Measurements from ENCODE around the gene ATP5PD. TPM values are rescaled to one million over a fixed set of nuclear protein-coding genes. Genes with fewer than 3 reads are reported as not detected.

Gene ATP5PD
- total and polyA plus RNA-seq, 2 of the 13 experiments (the other 11 are each of a cell fraction or from before 2014, with no cell fraction given), result 158 to 428 TPM

GRCh38 chr17:75088465-75089417, 42.0 kb upstream of the ATP5PD start:
- WGBS (ENCODE audit: low lambda C conversion rate), result 21% methylated on average over 11 of the region's 11 CpGs
- Histone ChIP-seq H3K9ac (ENCODE audit: insufficient read depth, low read depth, low read length) (peak overlapping the region; percentile 75), H3K4me3 (replicated peaks in 1 of 3; ENCODE audit: insufficient read depth in 1 of 3, low read depth in 2 of 3, low read length in 3 of 3) (peak overlapping the region; percentile 57 to 76 (median 68); a peak in 5 of 6 replicates), H3K4me2 (ENCODE audit: low read depth, low read length) (peak overlapping the region; percentile 90), H3K79me2 (ENCODE audit: insufficient read depth, low read length) (no peaks in the 10 kb centered on the region), H3K4me1 (ENCODE audit: insufficient read depth, low read length) (peaks cover 97% of the 10 kb centered on the region), H3K9me3 (ENCODE audit: low read length) (no peaks in the 10 kb centered on the region), H3K36me3 (replicated peaks in 1 of 2; ENCODE audit: control insufficient read depth in 1 of 2, insufficient read depth in 2 of 2, low read length in 2 of 2) (no peaks in the 10 kb centered on the region), H3K27ac (ENCODE audit: extremely low read length, insufficient read depth, low read length) (peak overlapping the region; percentile 5), H2AFZ (ENCODE audit: low read length) (no peak overlapping the region), H4K20me1 (ENCODE audit: insufficient read depth, low read length) (no peaks in the 10 kb centered on the region; the same call in 1 of the 2 replicates), H3K27me3 (ENCODE audit: control insufficient read depth in 1 of 2, insufficient read depth in 2 of 2, low read length in 2 of 2) (peaks cover 0 to 17% of the 10 kb centered on the region in 2 experiments; a peak in 1 of 5 replicates)
- in situ Hi-C loops (cut with HindIII; ENCODE audit: extremely low pct_ligation_motif_present, low pct_unique_long_range_greater_than_20kb), result no loop called here
- POLR2A ChIA-PET, result interaction anchor here (0.6 to 3.8 kb wide), 18 partner anchors 7 to 220 kb away, joined by 3 to 20 read pairs (median 8); partner anchors contain the start of genes ARMC7 and MRPL58
- CTCF ChIA-PET (ENCODE audit: low intra/inter-chr PET ratio, low total read pairs), result no interaction called here
- peak; percentile 22 for ATAC-seq
- intact Hi-C loops (cut with micrococcal nuclease; ENCODE audit: unreplicated experiment), result loop anchor here (5.0 kb wide), 1 partner anchor 41 kb away; the partner anchor contains the start of genes ATP5PD and KCTD2
- no peak for FAIRE-seq
- TSS peak; percentile 75 for BruUV-seq (replicated peaks)
- DNase-seq (ENCODE audit: low spot score), result peak; percentile 57
- 0 out of 2 replicates have a peak, but pooled peaks have one; percentile 30 for TF ChIP-seq ZNF572 (CRISPR knock-in tag; IDR thresholded peaks at IDR 0.05)
- TF ChIP-seq ZNF614 (CRISPR knock-in tag; IDR thresholded peaks at IDR 0.05; ENCODE audit: borderline replicate concordance), result peak; percentile 44; the same call in 1 of the 2 replicates
- peak; percentile 69 for TF ChIP-seq RXRB (CRISPR knock-in tag; IDR thresholded peaks at IDR 0.05; ENCODE audit: borderline replicate concordance)
- 0 out of 2 replicates have a peak, but pooled peaks have one; percentile 56 for TF ChIP-seq LBX2 (CRISPR knock-in tag; IDR thresholded peaks at IDR 0.05; ENCODE audit: borderline replicate concordance)
- 0 out of 2 replicates have a peak, but pooled peaks have one; percentile 16 for TF ChIP-seq MIXL1 (CRISPR knock-in tag; IDR thresholded peaks at IDR 0.05)
- 0 out of 2 replicates have a peak, but pooled peaks have one; percentile 43 for TF ChIP-seq ELF3 (CRISPR knock-in tag; IDR thresholded peaks at IDR 0.05)
- no peak for TF ChIP-seq GABPB1 (CRISPR knock-in tag; IDR thresholded peaks at IDR 0.05)
- no peak for TF ChIP-seq AGO2 (optimal IDR thresholded peaks at IDR 0.05; ENCODE audit: low read depth, low read length)
- TF ChIP-seq ZBTB7B (CRISPR knock-in tag; IDR thresholded peaks at IDR 0.05), result 0 out of 2 replicates have a peak, but pooled peaks have one; percentile 43
- TF ChIP-seq JUND (CRISPR knock-in tag; IDR thresholded peaks at IDR 0.05), result peak; percentile 45; the same call in 1 of the 2 replicates
- no peak for TF ChIP-seq ZFP1 (CRISPR knock-in tag; IDR thresholded peaks at IDR 0.05)
- TF ChIP-seq ZNF790 (CRISPR knock-in tag; IDR thresholded peaks at IDR 0.05; ENCODE audit: borderline replicate concordance), result no peak
- peak; percentile 29; the same call in 1 of the 2 replicates for TF ChIP-seq HDAC2 (CRISPR knock-in tag; IDR thresholded peaks at IDR 0.05)
- TF ChIP-seq POLR2AphosphoS5 (IDR thresholded peaks at IDR 0.05; ENCODE audit: low read depth, low read length), result no peak
- 0 out of 2 replicates have a peak, but pooled peaks have one; percentile 43 for TF ChIP-seq NFKBIZ (CRISPR knock-in tag; IDR thresholded peaks at IDR 0.05)
- peak; percentile 3 for TF ChIP-seq XRCC5 (optimal IDR thresholded peaks at IDR 0.05; ENCODE audit: low read length)
- TF ChIP-seq, protein P1, sequence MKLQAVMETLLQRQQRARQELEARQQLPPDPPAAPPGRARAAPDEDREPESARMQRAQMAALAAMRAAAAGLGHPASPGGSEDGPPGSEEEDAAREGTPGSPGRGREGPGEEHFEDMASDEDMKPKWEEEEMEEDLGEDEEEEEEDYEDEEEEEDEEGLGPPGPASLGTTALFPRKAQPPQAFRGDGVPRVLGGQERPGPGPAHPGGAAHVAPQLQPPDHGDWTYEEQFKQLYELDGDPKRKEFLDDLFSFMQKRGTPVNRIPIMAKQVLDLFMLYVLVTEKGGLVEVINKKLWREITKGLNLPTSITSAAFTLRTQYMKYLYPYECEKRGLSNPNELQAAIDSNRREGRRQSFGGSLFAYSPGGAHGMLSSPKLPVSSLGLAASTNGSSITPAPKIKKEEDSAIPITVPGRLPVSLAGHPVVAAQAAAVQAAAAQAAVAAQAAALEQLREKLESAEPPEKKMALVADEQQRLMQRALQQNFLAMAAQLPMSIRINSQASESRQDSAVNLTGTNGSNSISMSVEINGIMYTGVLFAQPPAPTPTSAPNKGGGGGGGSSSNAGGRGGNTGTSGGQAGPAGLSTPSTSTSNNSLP (IDR thresholded peaks at IDR 0.05; ENCODE audit: low read depth, low read length), result no peak
- TF ChIP-seq, protein P2, sequence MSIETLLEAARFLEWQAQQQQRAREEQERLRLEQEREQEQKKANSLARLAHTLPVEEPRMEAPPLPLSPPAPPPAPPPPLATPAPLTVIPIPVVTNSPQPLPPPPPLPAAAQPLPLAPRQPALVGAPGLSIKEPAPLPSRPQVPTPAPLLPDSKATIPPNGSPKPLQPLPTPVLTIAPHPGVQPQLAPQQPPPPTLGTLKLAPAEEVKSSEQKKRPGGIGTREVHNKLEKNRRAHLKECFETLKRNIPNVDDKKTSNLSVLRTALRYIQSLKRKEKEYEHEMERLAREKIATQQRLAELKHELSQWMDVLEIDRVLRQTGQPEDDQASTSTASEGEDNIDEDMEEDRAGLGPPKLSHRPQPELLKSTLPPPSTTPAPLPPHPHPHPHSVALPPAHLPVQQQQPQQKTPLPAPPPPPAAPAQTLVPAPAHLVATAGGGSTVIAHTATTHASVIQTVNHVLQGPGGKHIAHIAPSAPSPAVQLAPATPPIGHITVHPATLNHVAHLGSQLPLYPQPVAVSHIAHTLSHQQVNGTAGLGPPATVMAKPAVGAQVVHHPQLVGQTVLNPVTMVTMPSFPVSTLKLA (IDR thresholded peaks at IDR 0.05), result no peak
- TF ChIP-seq, protein P3, sequence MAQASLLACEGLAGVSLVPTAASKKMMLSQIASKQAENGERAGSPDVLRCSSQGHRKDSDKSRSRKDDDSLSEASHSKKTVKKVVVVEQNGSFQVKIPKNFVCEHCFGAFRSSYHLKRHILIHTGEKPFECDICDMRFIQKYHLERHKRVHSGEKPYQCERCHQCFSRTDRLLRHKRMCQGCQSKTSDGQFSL (CRISPR knock-in tag; IDR thresholded peaks at IDR 0.05), result no peak
